ENCODE data around the gene STARD5. TPM values are rescaled to one million over a fixed set of nuclear protein-coding genes. Genes with fewer than 3 reads are reported as not detected.

STARD5 gene
- total and polyA plus RNA-seq, 4 donors = 1.1 to 47.0 (median 35.7) TPM

GRCh38 chr15:81288616-81289015 lies 35.3 kb downstream of the STARD5 start (continued):
- TF ChIP-seq ZBTB33 (IDR thresholded peaks at IDR 0.05) = no peak
- no peak for TF ChIP-seq EGR1 (IDR thresholded peaks at IDR 0.05; ENCODE audit: low read depth in 2 of 2)
- TF ChIP-seq JUND (IDR thresholded peaks at IDR 0.05) = no peak

DNA sequence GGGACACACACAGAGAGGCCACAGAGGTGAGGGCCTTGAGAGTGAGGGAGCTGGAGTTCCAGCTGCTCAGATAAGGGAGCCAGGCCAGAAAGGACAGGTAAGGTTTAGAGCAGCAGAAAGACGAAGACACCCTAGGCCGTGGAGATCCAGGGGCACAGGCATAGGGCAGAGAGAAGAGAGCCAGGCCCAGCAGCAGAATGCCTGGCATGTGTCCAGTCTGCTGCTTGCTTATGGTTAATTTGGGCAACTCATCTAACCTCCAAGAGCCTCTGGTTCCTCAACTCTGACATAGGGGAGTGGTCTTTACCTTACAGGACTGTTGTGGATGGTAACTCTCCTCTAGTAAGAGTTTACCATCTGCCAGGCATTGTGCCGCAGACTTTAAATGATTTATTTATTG lies 35.9 kb downstream of the STARD5 start:
- TF ChIP-seq HNF4A (conservative IDR thresholded peaks at IDR 0.05) (no peak), TAF1 (conservative IDR thresholded peaks at IDR 0.05) (no peak), NR2F2 (IDR thresholded peaks at IDR 0.05) (no peak), RXRA (IDR thresholded peaks at IDR 0.05) (no peak), ZBTB33 (IDR thresholded peaks at IDR 0.05) (no peak), RAD21 (IDR thresholded peaks at IDR 0.05) (no peak), REST (IDR thresholded peaks at IDR 0.05) (no peak), FOXA1 (IDR thresholded peaks at IDR 0.05) (no peak), SP1 (IDR thresholded peaks at IDR 0.05) (no peak), JUND (IDR thresholded peaks at IDR 0.05) (no peak)
- TF ChIP-seq, protein P1, sequence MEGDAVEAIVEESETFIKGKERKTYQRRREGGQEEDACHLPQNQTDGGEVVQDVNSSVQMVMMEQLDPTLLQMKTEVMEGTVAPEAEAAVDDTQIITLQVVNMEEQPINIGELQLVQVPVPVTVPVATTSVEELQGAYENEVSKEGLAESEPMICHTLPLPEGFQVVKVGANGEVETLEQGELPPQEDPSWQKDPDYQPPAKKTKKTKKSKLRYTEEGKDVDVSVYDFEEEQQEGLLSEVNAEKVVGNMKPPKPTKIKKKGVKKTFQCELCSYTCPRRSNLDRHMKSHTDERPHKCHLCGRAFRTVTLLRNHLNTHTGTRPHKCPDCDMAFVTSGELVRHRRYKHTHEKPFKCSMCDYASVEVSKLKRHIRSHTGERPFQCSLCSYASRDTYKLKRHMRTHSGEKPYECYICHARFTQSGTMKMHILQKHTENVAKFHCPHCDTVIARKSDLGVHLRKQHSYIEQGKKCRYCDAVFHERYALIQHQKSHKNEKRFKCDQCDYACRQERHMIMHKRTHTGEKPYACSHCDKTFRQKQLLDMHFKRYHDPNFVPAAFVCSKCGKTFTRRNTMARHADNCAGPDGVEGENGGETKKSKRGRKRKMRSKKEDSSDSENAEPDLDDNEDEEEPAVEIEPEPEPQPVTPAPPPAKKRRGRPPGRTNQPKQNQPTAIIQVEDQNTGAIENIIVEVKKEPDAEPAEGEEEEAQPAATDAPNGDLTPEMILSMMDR (IDR thresholded peaks at IDR 0.05; ENCODE audit: low read depth, low read length, missing input control) = no peak
- TF ChIP-seq, protein P2, sequence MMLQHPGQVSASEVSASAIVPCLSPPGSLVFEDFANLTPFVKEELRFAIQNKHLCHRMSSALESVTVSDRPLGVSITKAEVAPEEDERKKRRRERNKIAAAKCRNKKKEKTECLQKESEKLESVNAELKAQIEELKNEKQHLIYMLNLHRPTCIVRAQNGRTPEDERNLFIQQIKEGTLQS (IDR thresholded peaks at IDR 0.05) = no peak
- no peaks in the 10 kb centered on the region for H3K4me1 ChIP-seq (ENCODE audit: control insufficient read depth in 4 of 4, insufficient read depth in 4 of 4, low read length in 3 of 4)
- no peak for DNase-seq (ENCODE audit: low spot score)

More for the DNA sequence above, 35.9 kb downstream of the STARD5 start:
- Histone ChIP-seq H3K4me3 (ENCODE audit: low read depth in 1 of 3, low read length in 3 of 3) (no peak overlapping the region), H3K27ac (ENCODE audit: low read depth in 1 of 2, low read length in 2 of 2) (no peak overlapping the region), H3K9me3 (ENCODE audit: control insufficient read depth in 4 of 4, low read length in 3 of 4) (no peaks in the 10 kb centered on the region), H3K9ac (ENCODE audit: low read depth in 1 of 2, low read length in 2 of 2) (no peak overlapping the region), H3K36me3 (ENCODE audit: control insufficient read depth in 4 of 4, insufficient read depth in 3 of 4, low read depth in 1 of 4, low read length in 3 of 4) (no peaks in the 10 kb centered on the region), H3K27me3 (ENCODE audit: control insufficient read depth in 4 of 4, insufficient read depth in 4 of 4, low read length in 3 of 4) (no peaks in the 10 kb centered on the region)
- WGBS = over 99% methylated on average over 3 of the region's 3 CpGs
